ENCODE results near the gene COX8A.

Gene COX8A

DNA sequence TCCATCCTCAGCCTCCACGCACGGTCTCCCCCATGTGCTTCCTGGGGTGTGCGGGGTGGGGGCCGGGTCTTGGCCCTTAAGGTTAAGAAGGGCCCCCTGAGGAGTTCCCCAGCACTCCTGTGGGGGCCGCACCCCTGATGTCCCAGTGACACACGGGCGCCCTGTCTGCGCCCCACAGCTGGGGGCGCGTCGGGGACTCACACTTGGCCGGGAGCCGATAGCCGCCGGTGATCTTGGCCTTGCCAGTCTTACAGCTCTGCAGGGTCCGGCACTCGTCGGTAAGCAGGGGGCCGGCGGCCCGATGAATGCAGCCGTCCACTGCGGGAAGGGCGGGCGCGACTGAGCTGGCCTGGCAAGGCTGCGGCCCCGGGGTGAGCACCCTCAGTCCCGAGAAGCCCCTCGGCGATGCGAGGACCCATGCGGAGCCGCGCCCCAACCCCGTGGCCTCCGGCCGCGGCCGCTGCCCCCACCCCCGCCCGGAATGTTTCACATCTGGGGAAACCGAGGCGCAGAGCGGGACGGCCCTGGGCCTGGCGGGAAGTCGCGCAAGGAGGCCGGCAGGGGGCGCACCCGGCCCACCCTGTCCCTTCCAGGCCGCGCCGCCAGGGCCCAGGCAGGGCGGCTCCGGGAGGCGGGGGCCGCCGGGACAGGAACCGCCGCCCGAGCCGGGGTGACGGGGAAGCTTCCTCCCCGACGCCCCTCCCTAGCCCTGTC is 25.8 kb downstream of the COX8A start:
- Histone ChIP-seq H3K4me3 (ENCODE audit: low read length) (peak overlapping the region; percentile 43), H3K9me2 (replicated peaks; ENCODE audit: insufficient read depth, low read length) (no peaks in the 10 kb centered on the region), H4K20me1 (ENCODE audit: insufficient read depth, low read length) (no peaks in the 10 kb centered on the region), H3K4me2 (ENCODE audit: low read depth, low read length) (peak overlapping the region; percentile 64), H3K9ac (ENCODE audit: low read length) (peak overlapping the region; percentile 3; the same call in 1 of the 2 replicates), H3K36me3 (replicated peaks; ENCODE audit: insufficient read depth, low read length) (no peaks in the 10 kb centered on the region; the same call in 1 of the 2 replicates), H3K4me1 (ENCODE audit: low read length) (no peaks in the 10 kb centered on the region), H3K27me3 (replicated peaks; ENCODE audit: insufficient read depth, low read length) (no peaks in the 10 kb centered on the region), H3K79me2 (ENCODE audit: low read length) (no peaks in the 10 kb centered on the region), H3K27ac (ENCODE audit: low read length) (no peak overlapping the region), H2AFZ (ENCODE audit: low read length) (no peak overlapping the region), H3F3A (ENCODE audit: insufficient read depth, low read length) (no peaks in the 10 kb centered on the region), H3K9me3 (replicated peaks; ENCODE audit: insufficient read depth, low read length) (no peaks in the 10 kb centered on the region)
- DNase-seq, result peak; percentile 47
- TF ChIP-seq EZH2 (optimal IDR thresholded peaks at IDR 0.05; ENCODE audit: low read depth, low read length), result no peak
- TF ChIP-seq CTCF (IDR thresholded peaks at IDR 0.05; ENCODE audit: low read length), result peak; percentile 57
- no peak for TF ChIP-seq EZH2phosphoT487 (IDR thresholded peaks at IDR 0.05; ENCODE audit: low read length)

- no peaks in the 10 kb centered on the region for H3K4me1 ChIP-seq (ENCODE audit: low read length)
- H4K20me1 ChIP-seq (ENCODE audit: insufficient read depth, low read length), result no peaks in the 10 kb centered on the region
- peak overlapping the region; percentile 3; the same call in 1 of the 2 replicates for H3K9ac ChIP-seq (ENCODE audit: low read length)
- no peaks in the 10 kb centered on the region for H3K79me2 ChIP-seq (ENCODE audit: low read length)
- H3K4me3 ChIP-seq (ENCODE audit: low read length), result peak overlapping the region; percentile 43
- TF ChIP-seq CTCF (IDR thresholded peaks at IDR 0.05; ENCODE audit: low read length) (0 out of 2 replicates have a peak, but pooled peaks have one; percentile 5), EZH2 (optimal IDR thresholded peaks at IDR 0.05; ENCODE audit: low read depth, low read length) (no peak), EZH2phosphoT487 (IDR thresholded peaks at IDR 0.05; ENCODE audit: low read length) (no peak)
- H3F3A ChIP-seq (ENCODE audit: insufficient read depth, low read length), result no peaks in the 10 kb centered on the region
- H3K4me2 ChIP-seq (ENCODE audit: low read depth, low read length), result peak overlapping the region; percentile 64; the same call in 1 of the 2 replicates
- no peak overlapping the region for H3K27ac ChIP-seq (ENCODE audit: low read length)
- DNase-seq, result no peak
- no peaks in the 10 kb centered on the region for H3K9me2 ChIP-seq (replicated peaks; ENCODE audit: insufficient read depth, low read length)
- H2AFZ ChIP-seq (ENCODE audit: low read length), result no peak overlapping the region
- no peaks in the 10 kb centered on the region; the same call in 1 of the 2 replicates for H3K36me3 ChIP-seq (replicated peaks; ENCODE audit: insufficient read depth, low read length)
- no peaks in the 10 kb centered on the region for H3K9me3 ChIP-seq (replicated peaks; ENCODE audit: insufficient read depth, low read length)
- H3K27me3 ChIP-seq (replicated peaks; ENCODE audit: insufficient read depth, low read length), result no peaks in the 10 kb centered on the region
Measured at GRCh38 chr11:64000740-64001483, 26.5 kb downstream of the COX8A start.

GRCh38 chr11:64001484-64002420 is 27.3 kb downstream of the COX8A start:
- H3K9ac ChIP-seq (ENCODE audit: low read length), result no peak overlapping the region
- peaks cover 7% of the 10 kb centered on the region for H3K27me3 ChIP-seq (replicated peaks; ENCODE audit: insufficient read depth, low read length)
- no peaks in the 10 kb centered on the region for H3F3A ChIP-seq (ENCODE audit: insufficient read depth, low read length)
- H3K36me3 ChIP-seq (replicated peaks; ENCODE audit: insufficient read depth, low read length), result no peaks in the 10 kb centered on the region; the same call in 1 of the 2 replicates
- H3K9me2 ChIP-seq (replicated peaks; ENCODE audit: insufficient read depth, low read length), result no peaks in the 10 kb centered on the region
- no peaks in the 10 kb centered on the region for H3K4me1 ChIP-seq (ENCODE audit: low read length)
- no peak overlapping the region for H3K4me2 ChIP-seq (ENCODE audit: low read depth, low read length)
- no peak for TF ChIP-seq EZH2 (optimal IDR thresholded peaks at IDR 0.05; ENCODE audit: low read depth, low read length)
- no peak for TF ChIP-seq CTCF (IDR thresholded peaks at IDR 0.05; ENCODE audit: low read length)
- TF ChIP-seq EZH2phosphoT487 (IDR thresholded peaks at IDR 0.05; ENCODE audit: low read length), result no peak
- H3K27ac ChIP-seq (ENCODE audit: low read length), result no peak overlapping the region
- no peaks in the 10 kb centered on the region for H4K20me1 ChIP-seq (ENCODE audit: insufficient read depth, low read length)
- H3K9me3 ChIP-seq (replicated peaks; ENCODE audit: insufficient read depth, low read length), result no peaks in the 10 kb centered on the region
- H3K4me3 ChIP-seq (ENCODE audit: low read length), result no peak overlapping the region
- DNase-seq, result no peak
- no peak overlapping the region for H2AFZ ChIP-seq (ENCODE audit: low read length)
- H3K79me2 ChIP-seq (ENCODE audit: low read length), result no peaks in the 10 kb centered on the region
